SK-N-SH (cell line): ENCODE data around the gene MRPL17. TPM values are rescaled to one million over a fixed set of nuclear protein-coding genes. Genes with fewer than 3 reads are reported as not detected.

Experiments
- CTCF ChIA-PET: fragments of 300-600, 350-600 bp; formaldehyde crosslinking; extraction: SDS; loops from one replicate; lab custom pipeline; 2021; lab: Yijun Ruan, JAX
- POLR2A ChIA-PET: fragments of 350-600 bp; sonication (Branson Sonifier 250); formaldehyde crosslinking; extraction: SDS; loops from one replicate; lab custom pipeline; 2020; ENCODE audit warnings: antibody characterized with exemption, inconsistent platforms; lab: Yijun Ruan, JAX
- DNase-seq: peaks from one replicate; pipeline ENCODE4 v3.0.0; 2012
- H2AFZ ChIP-seq: fragments of 200-600 bp; sonication (generic); 2 replicates; pipeline ENCODE4 v1.8.1; 2016; ENCODE audit warnings: antibody characterized with exemption, mild to moderate bottlenecking, low read depth
- H3F3A ChIP-seq: fragments of 200-600 bp; sonication (generic); replicated peaks from 2 replicates; pipeline ENCODE3; 2016; ENCODE audit warnings: antibody characterized with exemption, mild to moderate bottlenecking; ENCODE audit not compliant: insufficient read depth
- H3K27ac ChIP-seq, 2 experiments: fragments of 200-500 bp in 1 of 2; fragments of 200-600 bp in 1 of 2; sonication (Bioruptor generic) in 1 of 2; sonication (generic), shearing (Covaris generic) in 1 of 2; 2 replicates each; pipeline versions ENCODE4 v1.5.1 to v1.6.1; 2014 to 2016; ENCODE audit warnings: low read depth in 2 of 2, inconsistent platforms in 1 of 2, low read length in 1 of 2, mild to moderate bottlenecking in 1 of 2, mixed read lengths in 1 of 2
- H3K27me3 ChIP-seq: fragments of 200-600 bp; sonication (generic), shearing (Covaris generic); 2 replicates; pipeline ENCODE4 v1.6.1; 2016; ENCODE audit warnings: mixed run types; ENCODE audit not compliant: insufficient read depth
- H3K36me3 ChIP-seq, 2 experiments: fragments of 200-500 bp in 1 of 2; fragments of 200-600 bp in 1 of 2; sonication (Bioruptor generic) in 1 of 2; sonication (generic) in 1 of 2; replicated peaks in 1 of 2; 2 replicates each; pipeline versions ENCODE3 to v1.5.1; 2014 to 2016; ENCODE audit warnings: low read length in 1 of 2, mild to moderate bottlenecking in 1 of 2; ENCODE audit not compliant: insufficient read depth in 2 of 2, control insufficient read depth in 1 of 2
- H3K4me1 ChIP-seq, 2 experiments: fragments of 200-500 bp in 1 of 2; fragments of 200-600 bp in 1 of 2; sonication (Bioruptor generic) in 1 of 2; sonication (generic), shearing (Covaris generic) in 1 of 2; 2 replicates each; pipeline versions ENCODE4 v1.5.1 to v1.6.1; 2014 to 2016; ENCODE audit warnings: low read depth in 1 of 2, low read length in 1 of 2, mixed run types in 1 of 2; ENCODE audit not compliant: insufficient read depth in 2 of 2, control insufficient read depth in 1 of 2
- H3K4me2 ChIP-seq: fragments of 200-600 bp; sonication (generic), shearing (Covaris generic); 2 replicates; pipeline ENCODE4 v1.6.1; 2017; ENCODE audit warnings: mixed run types
- H3K4me3 ChIP-seq, 2 experiments: fragments of 200-500 bp in 1 of 2; fragments of 200-600 bp in 1 of 2; sonication (Bioruptor generic) in 1 of 2; sonication (generic), shearing (Covaris generic) in 1 of 2; 2 replicates each; pipeline versions ENCODE4 v1.5.1 to v1.8.1; 2014 to 2016; ENCODE audit warnings: low read depth in 2 of 2, inconsistent platforms in 1 of 2, low read length in 1 of 2, mild to moderate bottlenecking in 1 of 2, mixed read lengths in 1 of 2, moderate library complexity in 1 of 2
- H3K79me2 ChIP-seq: fragments of 200-600 bp; sonication (generic); 2 replicates; pipeline ENCODE4 v1.8.1; 2017; ENCODE audit warnings: mild to moderate bottlenecking; ENCODE audit not compliant: insufficient read depth
- H3K9ac ChIP-seq: fragments of 200-600 bp; sonication (generic); 2 replicates; pipeline ENCODE4 v1.6.1; 2017; ENCODE audit warnings: mixed run types
- H3K9me2 ChIP-seq: fragments of 200-600 bp; sonication (generic); 2 replicates; pipeline ENCODE4 v1.6.1; 2017; ENCODE audit warnings: mixed run types
- H3K9me3 ChIP-seq: fragments of 200-600 bp; sonication (generic); 2 replicates; pipeline ENCODE4 v1.6.1; 2017; ENCODE audit warnings: mixed run types, mild to moderate bottlenecking, moderate library complexity
- H4K20me1 ChIP-seq: fragments of 200-600 bp; sonication (generic); 2 replicates; pipeline ENCODE4 v1.6.1; 2017; ENCODE audit warnings: mild to moderate bottlenecking, mixed run types; ENCODE audit not compliant: insufficient read depth
- CHD2 ChIP-seq: fragments of 150-350 bp; IDR thresholded peaks from 2 replicates; pipeline ENCODE4 v1.6.1; 2018; ENCODE audit warnings: low read length; ENCODE audit not compliant: partially characterized antibody
- CTCF ChIP-seq: fragments of 200-600 bp; sonication (generic); IDR thresholded peaks from 2 replicates; pipeline ENCODE4 v1.6.1; 2017; ENCODE audit warnings: antibody characterized with exemption, mild to moderate bottlenecking, moderate library complexity
- ELF1 ChIP-seq: IDR thresholded peaks from 2 replicates; pipeline ENCODE4 v1.4.0; 2012
- FOSL2 ChIP-seq: IDR thresholded peaks from 2 replicates; pipeline ENCODE4 v1.4.0; 2012; ENCODE audit warnings: low read depth, mild to moderate bottlenecking, moderate library complexity, borderline replicate concordance
- FOXJ3 ChIP-seq: sonication (generic); formaldehyde crosslinking; IDR thresholded peaks from 2 replicates; pipeline ENCODE4 v1.5.1; 2020; ENCODE audit warnings: mild to moderate bottlenecking, missing genetic modification reagents
- FOXM1 ChIP-seq: IDR thresholded peaks from 2 replicates; pipeline ENCODE4 v1.4.0; 2012; ENCODE audit warnings: low read depth, mild to moderate bottlenecking
- GABPA ChIP-seq: IDR thresholded peaks from 2 replicates; pipeline ENCODE4 v1.4.0; 2012; ENCODE audit warnings: low read depth, mild to moderate bottlenecking
- GATA2 ChIP-seq: sonication (generic); formaldehyde crosslinking; IDR thresholded peaks from 2 replicates; pipeline ENCODE4 v1.5.0; 2020; ENCODE audit warnings: mild to moderate bottlenecking, missing genetic modification reagents
- JUND ChIP-seq: IDR thresholded peaks from 2 replicates; pipeline ENCODE4 v1.4.0; 2012
- MEF2A ChIP-seq: IDR thresholded peaks from 2 replicates; pipeline ENCODE4 v1.4.0; 2012; ENCODE audit warnings: low read depth, borderline replicate concordance
- NFIC ChIP-seq: IDR thresholded peaks from 2 replicates; pipeline ENCODE4 v1.4.0; 2012; ENCODE audit warnings: borderline replicate concordance
- NRF1 ChIP-seq: IDR thresholded peaks from 2 replicates; pipeline ENCODE4 v1.6.1; 2012; ENCODE audit warnings: low read depth, mild to moderate bottlenecking, low read length
- PBX3 ChIP-seq: IDR thresholded peaks from 2 replicates; pipeline ENCODE4; 2012
- POLR2AphosphoS5 ChIP-seq: IDR thresholded peaks from 2 replicates; pipeline ENCODE4 v1.6.1; 2012; ENCODE audit warnings: low read depth, low read length
- RCOR1 ChIP-seq: fragments of 150-350 bp; IDR thresholded peaks from 2 replicates; pipeline ENCODE4 v1.6.1; 2017; ENCODE audit warnings: antibody characterized with exemption, low read length
- RXRA ChIP-seq: IDR thresholded peaks from 2 replicates; pipeline ENCODE4 v1.4.0; 2012; ENCODE audit warnings: low read depth, mild to moderate bottlenecking, borderline replicate concordance
- SMC3 ChIP-seq: IDR thresholded peaks from 2 replicates; pipeline ENCODE4 v1.6.1; 2012; ENCODE audit warnings: low read depth, low read length, improper control_type of control experiment
- TAF1 ChIP-seq: IDR thresholded peaks from 2 replicates; pipeline ENCODE4 v1.6.1; 2012; ENCODE audit warnings: low read depth, mild to moderate bottlenecking, low read length, moderate library complexity, borderline replicate concordance
- TEAD4 ChIP-seq: IDR thresholded peaks from 2 replicates; pipeline ENCODE4 v1.4.0; 2012; ENCODE audit warnings: mild to moderate bottlenecking, borderline replicate concordance; ENCODE audit not compliant: insufficient read depth
- YY1 ChIP-seq: IDR thresholded peaks from 2 replicates; pipeline ENCODE4 v1.4.0; 2012; ENCODE audit warnings: low read depth, mild to moderate bottlenecking
- ZBTB33 ChIP-seq: IDR thresholded peaks from 2 replicates; pipeline ENCODE4 v1.4.0; 2012; ENCODE audit warnings: low read depth, borderline replicate concordance
- WGBS: methylation state at CpG from one replicate; pipeline ENCODE4 v1.1.6; 2017; ENCODE audit warnings: low lambda C conversion rate; 5-methylcytosine and 5-hydroxymethylcytosine counted together
- polyA plus RNA-seq, 3 experiments: library from polyadenylated mRNA; depleted of rRNA; stranded (reverse); fragments of >200 nt; gene quantifications; 2 replicates each; pipeline ENCODE4 v1.2.3, GENCODE V29; 2012
- TF ChIP-seq, protein P1 (sequence below): IDR thresholded peaks from 2 replicates; pipeline ENCODE4 v1.4.0; 2012; ENCODE audit warnings: low read depth, borderline replicate concordance
- TF ChIP-seq, protein P2 (sequence below): fragments of 150-350 bp; IDR thresholded peaks from 2 replicates; pipeline ENCODE4 v1.6.1; 2017; ENCODE audit warnings: antibody characterized with exemption, low read length, low read depth, borderline replicate concordance
- TF ChIP-seq, protein P3 (sequence below): fragments of 150-350 bp; IDR thresholded peaks from 2 replicates; pipeline ENCODE4 v1.6.1; 2016; ENCODE audit warnings: mild to moderate bottlenecking, low read depth, low read length

Gene MRPL17
- 88.3 and 88.6 TPM in 2 replicates for polyA plus RNA-seq (2012; rRNA removed)
- polyA plus RNA-seq (2012; cell fraction: cytosol; rRNA removed) = 77.8 and 86.6 TPM in 2 replicates
- polyA plus RNA-seq (2012; cell fraction: nucleus; rRNA removed) = 48.0 and 55.8 TPM in 2 replicates

- Histone ChIP-seq H3K9me2 (no peaks in the 10 kb centered on the region), H3K9ac (peak within 1 kb of the TSS; percentile 91), H3K4me3 (peak within 1 kb of the TSS; percentile 99), H4K20me1 (peaks cover 5% of the 10 kb centered on the region; the same call in 1 of the 2 replicates), H3K36me3 (peaks cover 22 to 29% of the 10 kb centered on the region in 2 experiments), H3K27ac (peak within 1 kb of the TSS; percentile 76 to 95), H2AFZ (peak within 1 kb of the TSS; percentile 93), H3K9me3 (no peaks in the 10 kb centered on the region), H3K79me2 (peaks cover 35% of the 10 kb centered on the region), H3K4me1 (peaks cover 5 to 14% of the 10 kb centered on the region in 2 experiments; a peak in 3 of 4 replicates), H3F3A (peaks cover 11% of the 10 kb centered on the region), H3K4me2 (peak within 1 kb of the TSS; percentile 94), H3K27me3 (no peaks in the 10 kb centered on the region)
- under 1% methylated on average over 58 of the region's 70 CpGs for WGBS
- POLR2A ChIA-PET = interaction anchor here (0.7 to 3.1 kb wide), 9 partner anchors 36 to 214 kb away, joined by 3 to 22 read pairs (median 5); partner anchors contain the start of genes ARFIP2, ILK, RRP8 and TAF10
- CTCF ChIA-PET = interaction anchor here (0.6 to 2.7 kb wide), 38 partner anchors 11 to 1518 kb away, joined by 3 to 20 read pairs (median 4); partner anchors contain the start of genes ILK and TAF10
- peak; percentile 95 for DNase-seq
- TF ChIP-seq ZBTB33 (no peak), FOSL2 (no peak), CHD2 (no peak), FOXJ3 (CRISPR knock-in tag) (no peak), SMC3 (peak; percentile 88), TEAD4 (no peak), TAF1 (peak; percentile 81), MEF2A (no peak), NRF1 (peak; percentile 95), ELF1 (peak; percentile 27; the same call in 1 of the 2 replicates), GABPA (peak; percentile 81), NFIC (no peak), CTCF (peak; percentile 91), RXRA (no peak; the same call in 1 of the 2 replicates), JUND (no peak), RCOR1 (peak; percentile 14; the same call in 1 of the 2 replicates), FOXM1 (no peak), POLR2AphosphoS5 (peak; percentile 95), GATA2 (no peak), YY1 (peak; percentile 71), PBX3 (peak; percentile 68)
- TF ChIP-seq, protein P1, sequence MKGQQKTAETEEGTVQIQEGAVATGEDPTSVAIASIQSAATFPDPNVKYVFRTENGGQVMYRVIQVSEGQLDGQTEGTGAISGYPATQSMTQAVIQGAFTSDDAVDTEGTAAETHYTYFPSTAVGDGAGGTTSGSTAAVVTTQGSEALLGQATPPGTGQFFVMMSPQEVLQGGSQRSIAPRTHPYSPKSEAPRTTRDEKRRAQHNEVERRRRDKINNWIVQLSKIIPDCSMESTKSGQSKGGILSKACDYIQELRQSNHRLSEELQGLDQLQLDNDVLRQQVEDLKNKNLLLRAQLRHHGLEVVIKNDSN = no peak
- TF ChIP-seq, protein P2, sequence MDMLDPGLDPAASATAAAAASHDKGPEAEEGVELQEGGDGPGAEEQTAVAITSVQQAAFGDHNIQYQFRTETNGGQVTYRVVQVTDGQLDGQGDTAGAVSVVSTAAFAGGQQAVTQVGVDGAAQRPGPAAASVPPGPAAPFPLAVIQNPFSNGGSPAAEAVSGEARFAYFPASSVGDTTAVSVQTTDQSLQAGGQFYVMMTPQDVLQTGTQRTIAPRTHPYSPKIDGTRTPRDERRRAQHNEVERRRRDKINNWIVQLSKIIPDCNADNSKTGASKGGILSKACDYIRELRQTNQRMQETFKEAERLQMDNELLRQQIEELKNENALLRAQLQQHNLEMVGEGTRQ = no peak
- TF ChIP-seq, protein P3, sequence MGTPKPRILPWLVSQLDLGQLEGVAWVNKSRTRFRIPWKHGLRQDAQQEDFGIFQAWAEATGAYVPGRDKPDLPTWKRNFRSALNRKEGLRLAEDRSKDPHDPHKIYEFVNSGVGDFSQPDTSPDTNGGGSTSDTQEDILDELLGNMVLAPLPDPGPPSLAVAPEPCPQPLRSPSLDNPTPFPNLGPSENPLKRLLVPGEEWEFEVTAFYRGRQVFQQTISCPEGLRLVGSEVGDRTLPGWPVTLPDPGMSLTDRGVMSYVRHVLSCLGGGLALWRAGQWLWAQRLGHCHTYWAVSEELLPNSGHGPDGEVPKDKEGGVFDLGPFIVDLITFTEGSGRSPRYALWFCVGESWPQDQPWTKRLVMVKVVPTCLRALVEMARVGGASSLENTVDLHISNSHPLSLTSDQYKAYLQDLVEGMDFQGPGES = no peak
Observed at GRCh38 chr11:6682936-6683861, at the start of gene MRPL17. TSS of gene MRPL17 (minus strand) at chr11:6683340. CDS start at chr11:6683296, 44 bp downstream.
